Ovary (tissue), 9 donors: Measurements from ENCODE around the gene ATP5ME. TPM values are rescaled to one million over a fixed set of nuclear protein-coding genes. Genes with fewer than 3 reads are reported as not detected.

Source experiments
- DNase-seq, 5 donors: peaks; one replicate each; pipeline ENCODE4 v3.0.0-alpha.2; 2019 to 2020
- H3K27ac ChIP-seq, 2 donors: fragments of 200-600 bp; one replicate each; pipeline versions ENCODE4 v1.5.1 to v1.8.0; 2019 to 2022
- H3K27me3 ChIP-seq: fragments of 200-600 bp; one replicate; pipeline ENCODE4 v1.8.0; 2022
- H3K36me3 ChIP-seq: fragments of 200-600 bp; sonication (generic); one replicate; pipeline ENCODE4 v1.5.1; 2019
- H3K4me1 ChIP-seq: one replicate; pipeline ENCODE4 v1.8.1; 2013; ENCODE audit warnings: mild to moderate bottlenecking, moderate library complexity; ENCODE audit not compliant: insufficient read depth
- H3K4me3 ChIP-seq: fragments of 200-600 bp; sonication (generic); one replicate; pipeline ENCODE4 v1.5.1; 2017
- H3K9me3 ChIP-seq, 2 donors: fragments of 200-600 bp in 1 of 2; sonication (generic) in 1 of 2; one replicate each; pipeline versions ENCODE4 v1.5.1 to v1.8.1; 2013 to 2019; ENCODE audit warnings: mild to moderate bottlenecking in 1 of 2, moderate library complexity in 1 of 2
- EP300 ChIP-seq: sonication (generic); formaldehyde crosslinking; IDR thresholded peaks from one replicate; pipeline ENCODE4 v1.6.1; 2017; ENCODE audit warnings: antibody characterized with exemption
- POLR2A ChIP-seq: fragments of 450-650 bp; IDR thresholded peaks from one replicate; pipeline ENCODE4 v1.6.1; 2017; ENCODE audit warnings: antibody characterized with exemption, mild to moderate bottlenecking, moderate library complexity
- WGBS, 3 donors: extraction: QIAGEN DNeasy Blood & Tissue Kit in 1 of 3; methylation state at CpG; one replicate each; pipeline versions ENCODE4 v1.1.5 to v1.1.7; 2013 to 2017; 5-methylcytosine and 5-hydroxymethylcytosine counted together
- intact Hi-C, 4 donors: fragments of 100-400 bp; cut with DNase I; formaldehyde crosslinking; loops; one replicate each; pipeline versions ENCODE4 v1.11.0 to v1.15.1; 2022 to 2023
- polyA plus RNA-seq, 2 donors: library from polyadenylated mRNA; stranded (reverse); fragments of 200-250 nt in 1 of 2; fragments of 350-450 nt in 1 of 2; fragmentation: Illumina TruSeq in 1 of 2; extraction: RNeasy Lipid Tissue Mini Kit (QIAGEN cat#74804) in 1 of 2; gene quantifications; one replicate each; pipeline ENCODE4 v1.2.3, GENCODE V29; 2013 to 2014
- total RNA-seq, 7 donors: library from RNA; depleted of rRNA in 2 of 7; stranded (reverse); fragments of >200 nt in 2 of 7; fragmentation: NEBNext Ultra II Directional in 3 of 7; extraction: Animal tissue kit (Norgen Biotek cat#: 25700) in 3 of 7; gene quantifications; one replicate each; pipeline versions ENCODE4 v1.1.0 to v1.2.4, GENCODE V29; 2016 to 2023
- TF ChIP-seq, protein P1 (sequence below), 3 donors: fragments of 450-650 bp in 2 of 3; fragments of 200-600 bp in 1 of 3; IDR thresholded peaks; one replicate each; pipeline versions ENCODE4 v1.5.1 to v1.8.0; 2016 to 2022; ENCODE audit warnings: antibody characterized with exemption in 3 of 3, mild to moderate bottlenecking in 1 of 3
- donor health status: DM: no; HTN: no; CAD: no; lungs with moderate emphysema.
- donor health status: DM: no; HTN: no; CAD: no.
- donor health status: Bipolar disorder and iron deficiency.
- donor health status: DM: yes; HTN: yes; CAD: no.
- donor health status: DM: no; HTN: no; CAD: no.
- donor health status: DM: yes; HTN: yes; CAD: no.

Gene ATP5ME
- total and polyA plus RNA-seq, 9 donors, result 180 to 359 (median 207) TPM

DNA sequence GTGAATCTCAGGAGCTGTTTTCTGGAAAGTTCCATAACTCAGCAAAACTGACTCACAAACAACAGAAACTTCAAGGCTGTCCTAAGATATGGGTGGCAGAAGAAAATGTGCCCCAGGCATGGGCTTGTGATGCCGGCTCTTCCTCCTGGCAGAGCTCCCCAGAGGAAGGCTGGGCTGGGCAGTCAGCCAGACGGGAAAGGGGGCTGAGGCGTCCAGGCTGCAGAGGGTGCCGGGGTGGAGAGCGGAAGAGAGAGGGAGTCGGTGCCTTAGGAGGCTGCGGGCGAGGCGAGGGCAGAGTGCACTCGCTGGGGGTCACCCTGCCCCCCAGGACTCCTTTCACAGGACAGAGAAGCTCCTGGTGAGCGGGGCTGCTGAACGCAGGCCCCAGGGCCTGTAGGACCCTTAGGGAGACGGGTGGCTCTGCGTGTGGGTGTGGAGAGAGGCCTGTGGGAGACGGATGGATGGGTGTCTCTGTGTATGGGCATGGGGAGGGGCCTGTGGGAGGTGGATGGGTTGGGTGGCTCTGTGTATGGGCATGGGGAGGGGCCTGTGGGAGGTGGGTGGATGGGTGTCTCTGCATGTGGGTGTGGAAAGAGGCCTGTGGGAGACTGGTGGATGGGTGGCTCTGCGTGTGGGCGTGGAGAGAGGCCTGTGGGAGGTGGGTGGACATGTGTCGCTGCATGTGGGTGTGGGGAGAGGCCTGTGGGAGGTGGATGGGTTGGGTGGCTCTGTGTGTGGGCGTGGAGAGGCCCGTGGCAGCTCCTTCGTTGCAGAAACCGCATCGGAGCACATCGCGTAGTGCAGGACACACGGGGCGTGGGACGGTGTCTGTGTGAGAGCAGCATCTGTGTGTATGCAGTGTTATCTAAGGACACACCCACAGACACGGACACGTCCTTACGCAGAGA, 47.4 kb upstream of the ATP5ME start:
- DNase-seq, result peak; percentile 57 to 85 (median 82)
- peak overlapping the region; percentile 61 to 62 for H3K27ac ChIP-seq
- peaks cover 40% of the 10 kb centered on the region for H3K4me1 ChIP-seq
- H3K36me3 ChIP-seq, result no peaks in the 10 kb centered on the region
- 17 to 29% (median 17%) methylated on average over 31 of the region's 31 CpGs for WGBS, 3 donors
- no peaks in the 10 kb centered on the region for H3K27me3 ChIP-seq
- H3K4me3 ChIP-seq, result no peak overlapping the region
- TF ChIP-seq EP300 (no peak), POLR2A (no peak)
- TF ChIP-seq, protein P1, sequence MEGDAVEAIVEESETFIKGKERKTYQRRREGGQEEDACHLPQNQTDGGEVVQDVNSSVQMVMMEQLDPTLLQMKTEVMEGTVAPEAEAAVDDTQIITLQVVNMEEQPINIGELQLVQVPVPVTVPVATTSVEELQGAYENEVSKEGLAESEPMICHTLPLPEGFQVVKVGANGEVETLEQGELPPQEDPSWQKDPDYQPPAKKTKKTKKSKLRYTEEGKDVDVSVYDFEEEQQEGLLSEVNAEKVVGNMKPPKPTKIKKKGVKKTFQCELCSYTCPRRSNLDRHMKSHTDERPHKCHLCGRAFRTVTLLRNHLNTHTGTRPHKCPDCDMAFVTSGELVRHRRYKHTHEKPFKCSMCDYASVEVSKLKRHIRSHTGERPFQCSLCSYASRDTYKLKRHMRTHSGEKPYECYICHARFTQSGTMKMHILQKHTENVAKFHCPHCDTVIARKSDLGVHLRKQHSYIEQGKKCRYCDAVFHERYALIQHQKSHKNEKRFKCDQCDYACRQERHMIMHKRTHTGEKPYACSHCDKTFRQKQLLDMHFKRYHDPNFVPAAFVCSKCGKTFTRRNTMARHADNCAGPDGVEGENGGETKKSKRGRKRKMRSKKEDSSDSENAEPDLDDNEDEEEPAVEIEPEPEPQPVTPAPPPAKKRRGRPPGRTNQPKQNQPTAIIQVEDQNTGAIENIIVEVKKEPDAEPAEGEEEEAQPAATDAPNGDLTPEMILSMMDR (IDR thresholded peaks at IDR 0.05), result no peak
- intact Hi-C loops, result no loop called here
- H3K9me3 ChIP-seq, result no peaks in the 10 kb centered on the region

DNA sequence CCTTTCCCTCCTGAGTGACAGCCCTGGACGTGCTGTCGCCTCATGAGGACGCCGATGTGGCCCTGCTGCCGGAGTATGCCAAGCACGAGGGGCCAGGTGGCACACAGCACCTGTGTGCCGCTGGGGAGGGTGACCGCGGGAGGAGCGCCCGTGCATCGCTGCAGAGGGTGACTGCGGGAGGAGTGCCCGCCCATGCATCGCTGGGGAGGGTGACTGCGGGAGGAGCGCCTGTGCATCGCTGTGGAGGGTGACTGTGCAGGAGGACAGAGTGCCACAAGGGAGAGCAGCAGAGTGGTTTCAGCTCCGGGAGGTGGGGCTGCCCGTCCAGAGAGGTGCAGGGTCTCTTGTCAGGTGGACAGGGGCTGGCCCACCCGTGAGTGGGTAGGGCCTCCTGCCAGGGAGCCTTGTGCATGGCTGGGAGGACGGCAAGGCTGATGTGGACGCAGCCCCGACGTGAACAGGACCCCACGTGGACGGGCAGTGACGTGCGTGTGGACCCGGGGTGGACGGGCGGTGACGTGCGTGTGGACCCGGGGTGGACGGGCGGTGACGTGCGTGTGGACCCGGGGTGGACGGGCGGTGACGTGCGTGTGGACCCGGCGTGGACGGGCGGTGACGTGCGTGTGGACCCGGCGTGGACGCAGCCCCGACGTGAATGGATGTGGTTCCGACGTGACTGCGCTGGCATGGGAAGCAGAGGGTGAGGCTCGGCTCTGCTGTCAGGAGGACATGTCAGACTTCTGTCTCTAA, 46.2 kb upstream of the ATP5ME start:
- H3K27me3 ChIP-seq, result no peaks in the 10 kb centered on the region
- peaks cover 32% of the 10 kb centered on the region for H3K4me1 ChIP-seq
- 93 to 94% (median 93%) methylated on average over 59 of the region's 59 CpGs for WGBS, 3 donors
- intact Hi-C loops, result no loop called here
- no peak overlapping the region for H3K4me3 ChIP-seq
- no peaks in the 10 kb centered on the region for H3K36me3 ChIP-seq
- peak overlapping the region in 1 of 2 donors; percentile 62 for H3K27ac ChIP-seq
- DNase-seq, result no peak
- no peaks in the 10 kb centered on the region for H3K9me3 ChIP-seq
- TF ChIP-seq, protein P1 (IDR thresholded peaks at IDR 0.05), result no peak
- TF ChIP-seq POLR2A (no peak), EP300 (no peak)

DNA sequence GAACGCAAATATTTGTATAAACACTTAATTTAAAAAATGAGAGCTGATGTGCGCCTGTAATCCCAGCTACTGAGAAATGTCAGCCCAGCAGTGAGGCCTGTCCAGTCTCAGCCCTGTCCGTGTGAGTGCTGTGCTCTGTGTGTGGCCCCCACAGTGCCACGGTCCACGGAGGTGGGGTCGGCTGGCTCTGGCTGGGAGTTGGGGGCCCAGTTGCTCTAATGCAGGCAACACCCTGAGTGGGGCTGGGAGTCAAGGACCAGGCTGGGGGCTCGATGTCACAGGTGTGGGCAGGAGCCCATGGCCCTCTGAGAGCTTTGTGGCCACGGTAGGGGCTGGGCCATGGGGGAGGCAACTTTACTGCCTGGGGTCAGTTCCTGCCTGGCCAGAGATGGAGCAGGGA, 44.4 kb upstream of the ATP5ME start:
- TF ChIP-seq, protein P1 (IDR thresholded peaks at IDR 0.05), result no peak
- TF ChIP-seq EP300, result no peak
- TF ChIP-seq POLR2A, result no peak
- intact Hi-C loops, result no loop called here
- Histone ChIP-seq H3K4me1 (peaks cover 24% of the 10 kb centered on the region), H3K27me3 (no peaks in the 10 kb centered on the region), H3K4me3 (no peak overlapping the region), H3K9me3 (no peaks in the 10 kb centered on the region), H3K27ac (no peak overlapping the region), H3K36me3 (no peaks in the 10 kb centered on the region)
- 56 to 66% (median 63%) methylated on average over 8 of the region's 8 CpGs for WGBS, 3 donors
- no peak for DNase-seq

GRCh38 chr4:717601-718320, 43.7 kb upstream of the ATP5ME start:
- Histone ChIP-seq H3K27me3 (no peaks in the 10 kb centered on the region), H3K36me3 (no peaks in the 10 kb centered on the region), H3K27ac (no peak overlapping the region), H3K9me3 (no peaks in the 10 kb centered on the region), H3K4me1 (peaks cover 21% of the 10 kb centered on the region), H3K4me3 (no peak overlapping the region)
- TF ChIP-seq, protein P1 (IDR thresholded peaks at IDR 0.05), result no peak
- TF ChIP-seq EP300 (no peak), POLR2A (no peak)
- DNase-seq, result no peak
- WGBS, 3 donors, result 81 to 85% (median 82%) methylated on average over 30 to 34 of the region's 34 CpGs
- intact Hi-C loops, result no loop called here
